Activated CD4-positive, alpha-beta T cell treated with anti-CD3 and anti-CD28 coated beads, Interleukin-2, amount 10 ng/mL, durations not matched to agents 24 days and 14 days (primary cell): ENCODE data around the gene NTRK2. TPM values are rescaled to one million over a fixed set of nuclear protein-coding genes. Genes with fewer than 3 reads are reported as not detected.

Experiments used
- DNase-seq: peaks from one replicate; pipeline ENCODE4 v3.0.0; 2022
- H3K27ac Mint-ChIP-seq: one replicate; pipeline ENCODE4 v1.8.0; 2022; ENCODE audit warnings: mild to moderate bottlenecking, mixed read lengths
- H3K27me3 Mint-ChIP-seq: one replicate; pipeline ENCODE4 v1.8.0; 2022; ENCODE audit warnings: mixed read lengths
- H3K36me3 Mint-ChIP-seq: one replicate; pipeline ENCODE4 v1.8.0; 2022; ENCODE audit warnings: low read depth, mild to moderate bottlenecking, mixed read lengths
- H3K4me1 Mint-ChIP-seq: one replicate; pipeline ENCODE4 v1.8.0; 2021; ENCODE audit warnings: mixed read lengths
- H3K4me3 Mint-ChIP-seq: one replicate; pipeline ENCODE4 v1.8.0; 2022; ENCODE audit warnings: mild to moderate bottlenecking, moderate library complexity, mixed read lengths
- H3K9me3 Mint-ChIP-seq: one replicate; pipeline ENCODE4 v1.8.0; 2021; ENCODE audit warnings: mixed read lengths
- intact Hi-C: fragments of 100-400 bp; cut with micrococcal nuclease; formaldehyde crosslinking; loops from one replicate; pipeline ENCODE4 v1.15.1; 2023
- total RNA-seq: library from RNA; stranded (reverse); gene quantifications from 2 replicates; pipeline ENCODE4 v1.2.3, GENCODE V29; 2022

NTRK2 gene
- total RNA-seq, 1 donor from 2014 or later: 2.4 TPM

DNA sequence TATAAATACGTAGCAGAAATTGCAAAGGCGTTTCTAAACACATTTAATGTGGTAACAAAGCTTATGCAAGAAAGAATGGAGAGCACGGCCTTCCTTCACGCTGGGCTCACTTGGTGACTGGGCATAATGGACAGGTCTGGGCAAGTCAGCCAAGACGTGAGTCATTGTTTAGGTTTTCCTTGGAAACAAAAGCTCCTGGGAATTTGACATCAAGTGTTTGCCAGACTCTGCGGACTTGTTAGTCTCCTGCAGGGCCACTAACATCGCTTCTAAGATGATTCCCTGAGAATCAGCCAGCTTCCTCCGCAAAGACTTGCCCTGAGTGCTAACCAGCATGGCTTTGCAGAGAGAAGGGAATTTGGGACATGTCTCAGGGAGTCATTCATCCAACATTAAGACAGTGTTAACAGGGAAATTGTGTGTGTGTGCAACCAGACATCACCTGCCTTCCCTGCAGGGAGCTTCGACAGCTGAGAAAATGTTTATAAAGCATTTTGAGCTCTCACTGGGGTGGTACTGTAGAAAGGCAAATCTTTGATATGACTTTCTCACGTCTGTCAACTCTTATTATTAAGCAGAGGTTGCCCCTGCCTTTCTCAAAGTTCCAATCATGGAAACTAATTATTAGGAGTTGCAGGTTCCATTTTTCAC is 182.5 kb downstream of the NTRK2 start:
- H3K4me3 Mint-ChIP-seq: no peak overlapping the region
- DNase-seq: no peak
- no peaks in the 10 kb centered on the region for H3K9me3 Mint-ChIP-seq
- no peaks in the 10 kb centered on the region for H3K27me3 Mint-ChIP-seq
- no peaks in the 10 kb centered on the region for H3K4me1 Mint-ChIP-seq
- intact Hi-C loops: no loop called here
- H3K36me3 Mint-ChIP-seq: no peaks in the 10 kb centered on the region
- H3K27ac Mint-ChIP-seq: no peak overlapping the region

- no peak overlapping the region for H3K27ac Mint-ChIP-seq
- no peak overlapping the region for H3K4me3 Mint-ChIP-seq
- no peaks in the 10 kb centered on the region for H3K4me1 Mint-ChIP-seq
- no peak for DNase-seq
- H3K36me3 Mint-ChIP-seq: no peaks in the 10 kb centered on the region
- intact Hi-C loops: no loop called here
- H3K9me3 Mint-ChIP-seq: no peaks in the 10 kb centered on the region
- no peaks in the 10 kb centered on the region for H3K27me3 Mint-ChIP-seq
Observed at GRCh38 chr9:84852617-84853301, 183.2 kb downstream of the NTRK2 start.

DNA sequence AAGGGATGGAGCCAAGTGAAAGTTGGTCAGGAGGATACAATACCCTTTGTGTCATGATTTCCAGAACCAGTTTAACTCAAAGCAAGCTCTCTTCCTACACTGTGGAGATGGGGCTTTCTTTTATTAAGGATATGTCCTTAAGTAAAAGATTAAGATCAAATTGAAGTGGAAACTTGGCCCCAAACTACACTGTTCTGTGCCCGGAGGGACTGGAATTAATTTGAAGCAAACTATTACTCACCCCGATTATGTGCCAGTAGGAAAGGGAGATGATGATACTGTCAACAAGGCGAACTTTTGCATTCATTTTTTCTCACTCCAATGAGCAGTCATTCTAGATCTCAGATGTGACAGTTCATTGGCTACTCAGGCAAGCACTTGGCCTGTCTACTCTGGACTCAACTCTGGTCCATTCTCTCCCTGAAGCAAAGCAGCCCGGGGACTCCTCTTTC is 186.7 kb downstream of the NTRK2 start:
- H3K27me3 Mint-ChIP-seq: peaks cover 4% of the 10 kb centered on the region
- no peak for DNase-seq

DNA sequence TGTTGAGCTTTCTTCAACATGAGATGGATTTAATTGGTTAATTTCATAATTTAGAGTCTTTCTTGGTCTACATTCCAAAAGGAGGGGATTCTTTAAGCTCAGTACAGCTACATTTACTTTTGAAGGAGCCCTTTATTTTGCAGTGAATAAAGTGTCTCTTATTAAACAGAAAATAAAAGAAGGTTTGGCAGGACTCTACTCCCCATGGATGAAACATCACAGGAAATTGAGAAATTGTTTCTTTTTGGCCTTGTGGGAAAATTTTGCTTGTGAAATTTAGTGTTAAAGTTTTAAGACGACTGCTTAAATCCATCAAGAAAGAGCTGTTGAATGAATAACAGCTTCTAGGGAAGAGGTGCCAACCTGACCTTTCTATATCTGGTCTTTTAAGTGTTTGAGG is 187.7 kb downstream of the NTRK2 start:
- no peaks in the 10 kb centered on the region for H3K4me1 Mint-ChIP-seq
- H3K9me3 Mint-ChIP-seq: no peaks in the 10 kb centered on the region
- no peaks in the 10 kb centered on the region for H3K36me3 Mint-ChIP-seq
- no peak for DNase-seq
- H3K27me3 Mint-ChIP-seq: peaks cover 4% of the 10 kb centered on the region
- H3K27ac Mint-ChIP-seq: no peak overlapping the region
- H3K4me3 Mint-ChIP-seq: no peak overlapping the region
- intact Hi-C loops: no loop called here

More for the DNA sequence above, 186.7 kb downstream of the NTRK2 start:
- Mint-ChIP-seq H3K4me3 (no peak overlapping the region), H3K36me3 (no peaks in the 10 kb centered on the region), H3K9me3 (no peaks in the 10 kb centered on the region), H3K27ac (no peak overlapping the region), H3K4me1 (no peaks in the 10 kb centered on the region)
- intact Hi-C loops: no loop called here

- Mint-ChIP-seq H3K36me3 (no peaks in the 10 kb centered on the region), H3K27me3 (peaks cover 4% of the 10 kb centered on the region), H3K9me3 (no peaks in the 10 kb centered on the region), H3K4me1 (no peaks in the 10 kb centered on the region), H3K27ac (no peak overlapping the region), H3K4me3 (no peak overlapping the region)
- no peak for DNase-seq
- intact Hi-C loops: no loop called here
Observed at GRCh38 chr9:84858364-84858763, 188.8 kb downstream of the NTRK2 start.

DNA sequence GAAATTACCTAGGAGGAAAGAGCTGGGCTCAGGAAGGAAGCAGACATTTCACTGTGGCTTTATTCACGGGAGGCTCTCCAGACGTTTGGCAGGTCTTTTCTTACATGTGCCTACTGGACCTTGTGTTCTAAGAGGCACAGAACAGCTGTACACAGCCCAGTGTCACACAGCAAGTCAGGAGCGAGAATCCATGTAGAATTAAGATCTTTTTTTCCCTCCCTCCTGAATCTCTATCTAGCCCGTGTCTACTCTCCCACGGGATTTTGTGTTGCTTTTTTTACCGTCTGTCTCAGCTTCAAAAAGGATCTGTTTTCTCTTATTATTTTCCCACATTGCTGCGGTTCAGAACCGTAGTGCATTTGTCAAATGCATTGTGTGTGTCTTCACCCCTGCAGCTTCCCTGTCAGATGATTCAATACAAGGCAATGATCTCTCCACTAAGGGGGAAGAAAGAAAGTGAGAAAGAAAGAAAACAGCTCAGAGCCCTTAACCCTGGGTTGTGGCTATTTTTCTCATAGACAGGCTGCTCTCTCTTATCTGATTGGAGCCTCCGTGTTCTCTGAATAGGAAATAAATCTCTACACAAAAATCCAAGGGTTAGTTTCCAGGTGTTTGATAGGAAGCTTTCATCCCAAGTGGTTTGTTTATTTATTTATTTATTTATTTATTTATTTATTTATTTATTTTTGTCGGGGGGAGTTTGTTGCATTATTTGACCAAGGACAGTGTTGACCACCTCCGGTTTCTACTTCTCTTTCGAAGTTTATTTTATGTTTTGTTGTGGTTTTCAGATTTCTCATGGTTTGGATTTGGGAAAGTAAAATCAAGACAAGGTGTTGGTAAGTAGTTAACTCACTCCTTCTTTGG is 191.0 kb downstream of the NTRK2 start:
- no peaks in the 10 kb centered on the region for H3K9me3 Mint-ChIP-seq
- no peaks in the 10 kb centered on the region for H3K36me3 Mint-ChIP-seq
- no peak for DNase-seq
- intact Hi-C loops: no loop called here
- no peak overlapping the region for H3K27ac Mint-ChIP-seq
- H3K4me3 Mint-ChIP-seq: no peak overlapping the region
- H3K4me1 Mint-ChIP-seq: no peaks in the 10 kb centered on the region
- H3K27me3 Mint-ChIP-seq: peaks cover 4% of the 10 kb centered on the region

GRCh38 chr9:84861455-84861854 is 191.9 kb downstream of the NTRK2 start:
- Mint-ChIP-seq H3K9me3 (no peaks in the 10 kb centered on the region), H3K27ac (no peak overlapping the region), H3K36me3 (no peaks in the 10 kb centered on the region), H3K4me1 (no peaks in the 10 kb centered on the region), H3K4me3 (no peak overlapping the region), H3K27me3 (peaks cover 4% of the 10 kb centered on the region)
- intact Hi-C loops: no loop called here
- no peak for DNase-seq

DNA sequence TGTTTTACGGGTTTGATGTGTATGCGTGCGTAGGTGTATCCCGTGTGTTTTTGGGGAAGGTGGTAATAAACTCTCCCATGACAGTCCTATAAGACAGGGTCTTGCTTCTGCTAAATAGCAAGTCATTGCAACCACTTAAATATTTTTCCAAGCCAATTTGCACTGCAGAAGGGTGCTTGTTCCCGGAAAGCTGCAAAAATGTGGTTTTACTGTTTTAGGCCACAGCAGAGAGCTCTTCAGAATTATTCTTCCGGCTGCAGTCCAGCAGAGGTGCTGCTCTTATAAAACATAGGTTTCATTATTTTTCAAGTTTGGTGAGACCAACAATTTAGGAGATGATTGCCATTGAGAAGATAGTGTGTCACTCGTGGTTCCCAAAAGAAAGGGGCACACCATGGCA is 192.8 kb downstream of the NTRK2 start:
- no peaks in the 10 kb centered on the region for H3K9me3 Mint-ChIP-seq
- DNase-seq: no peak
- no peaks in the 10 kb centered on the region for H3K4me1 Mint-ChIP-seq
- intact Hi-C loops: no loop called here
- no peak overlapping the region for H3K4me3 Mint-ChIP-seq
- H3K27me3 Mint-ChIP-seq: peaks cover 4% of the 10 kb centered on the region
- no peak overlapping the region for H3K27ac Mint-ChIP-seq
- H3K36me3 Mint-ChIP-seq: no peaks in the 10 kb centered on the region

DNA sequence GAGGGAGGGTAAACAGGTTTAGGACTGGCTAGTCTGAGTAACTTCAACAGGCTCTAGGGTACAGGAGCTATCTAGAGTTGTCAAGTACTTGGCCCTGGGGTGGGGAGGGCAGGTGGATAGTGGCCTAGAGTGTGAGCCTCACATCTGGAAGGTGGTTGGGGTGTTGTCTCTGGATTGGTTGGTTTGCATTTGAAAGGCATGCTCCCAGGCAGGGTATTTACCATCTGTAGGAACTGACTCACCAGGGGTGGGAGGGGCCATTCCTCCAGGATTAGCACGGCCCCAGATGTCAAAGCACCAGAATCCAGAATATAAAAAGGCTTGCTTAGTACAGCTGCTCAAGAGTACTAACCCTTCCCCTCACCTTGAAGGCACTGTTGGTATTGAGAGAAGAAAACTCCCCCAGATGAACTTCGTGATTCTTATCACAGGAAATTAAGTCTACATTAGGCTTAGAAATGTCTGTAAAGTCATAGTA is 193.3 kb downstream of the NTRK2 start:
- no peak for DNase-seq
- no peaks in the 10 kb centered on the region for H3K9me3 Mint-ChIP-seq
- H3K4me1 Mint-ChIP-seq: no peaks in the 10 kb centered on the region
- intact Hi-C loops: no loop called here
- no peaks in the 10 kb centered on the region for H3K36me3 Mint-ChIP-seq
- H3K27ac Mint-ChIP-seq: no peak overlapping the region
- H3K4me3 Mint-ChIP-seq: no peak overlapping the region
- H3K27me3 Mint-ChIP-seq: peaks cover 4% of the 10 kb centered on the region

DNA sequence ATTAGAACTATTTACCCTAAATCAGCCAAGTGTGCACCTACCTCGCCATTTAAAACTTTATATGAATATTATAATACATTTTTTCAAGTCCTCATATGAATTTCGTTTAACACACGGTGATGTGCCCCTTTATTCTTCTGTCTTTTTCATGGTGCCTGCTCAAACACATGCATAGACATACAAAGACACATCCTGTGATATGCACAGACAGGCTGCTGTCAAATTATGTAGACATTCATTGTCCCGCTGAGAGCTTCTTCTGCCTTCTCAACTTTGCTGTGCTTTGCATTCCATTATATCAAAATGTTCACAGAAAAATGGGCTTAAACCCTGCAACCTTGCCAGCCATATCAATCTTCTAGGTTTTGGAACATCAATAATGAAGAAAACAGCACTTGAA is 193.8 kb downstream of the NTRK2 start:
- no peak overlapping the region for H3K4me3 Mint-ChIP-seq
- DNase-seq: no peak
- no peak overlapping the region for H3K27ac Mint-ChIP-seq
- H3K4me1 Mint-ChIP-seq: no peaks in the 10 kb centered on the region
- H3K36me3 Mint-ChIP-seq: no peaks in the 10 kb centered on the region
- intact Hi-C loops: no loop called here
- H3K9me3 Mint-ChIP-seq: no peaks in the 10 kb centered on the region
- peaks cover 4% of the 10 kb centered on the region for H3K27me3 Mint-ChIP-seq

- no peaks in the 10 kb centered on the region for H3K9me3 Mint-ChIP-seq
- no peak overlapping the region for H3K4me3 Mint-ChIP-seq
- intact Hi-C loops: no loop called here
- H3K4me1 Mint-ChIP-seq: no peaks in the 10 kb centered on the region
- H3K27ac Mint-ChIP-seq: no peak overlapping the region
- peaks cover 2% of the 10 kb centered on the region for H3K27me3 Mint-ChIP-seq
- H3K36me3 Mint-ChIP-seq: no peaks in the 10 kb centered on the region
- no peak for DNase-seq
Observed at GRCh38 chr9:84866396-84867175, 197.1 kb downstream of the NTRK2 start.

DNA sequence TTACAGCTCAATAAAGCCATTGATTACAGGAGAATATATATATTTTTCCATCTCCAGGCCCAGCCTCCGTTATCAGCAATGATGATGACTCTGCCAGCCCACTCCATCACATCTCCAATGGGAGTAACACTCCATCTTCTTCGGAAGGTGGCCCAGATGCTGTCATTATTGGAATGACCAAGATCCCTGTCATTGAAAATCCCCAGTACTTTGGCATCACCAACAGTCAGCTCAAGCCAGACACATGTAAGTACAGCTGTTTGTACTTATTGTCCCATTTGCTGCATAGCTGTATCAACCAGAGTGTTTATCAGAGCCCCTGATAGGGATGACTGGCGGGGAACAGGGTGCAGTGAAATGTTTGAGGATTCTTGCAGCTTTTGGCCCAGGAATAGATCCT is 197.7 kb downstream of the NTRK2 start:
- Mint-ChIP-seq H3K4me1 (no peaks in the 10 kb centered on the region), H3K27me3 (peaks cover 2% of the 10 kb centered on the region), H3K4me3 (no peak overlapping the region), H3K9me3 (no peaks in the 10 kb centered on the region), H3K27ac (no peak overlapping the region), H3K36me3 (no peaks in the 10 kb centered on the region)
- intact Hi-C loops: no loop called here
- no peak for DNase-seq

GRCh38 chr9:84869091-84869490 is 199.6 kb downstream of the NTRK2 start:
- Mint-ChIP-seq H3K9me3 (no peaks in the 10 kb centered on the region), H3K4me3 (no peak overlapping the region), H3K4me1 (no peaks in the 10 kb centered on the region), H3K36me3 (no peaks in the 10 kb centered on the region), H3K27ac (no peak overlapping the region), H3K27me3 (peaks cover 2% of the 10 kb centered on the region)
- intact Hi-C loops: no loop called here
- no peak for DNase-seq
